Thyroid gland (tissue), 4 donors: Measurements from ENCODE around the gene RYR3.

ENCODE experiments used
- CTCF ChIP-seq, 6 experiments: fragments of 200-600 bp in 3 of 6; fragments of 450-650 bp in 3 of 6; sonication (generic) in 3 of 6; IDR thresholded peaks; one replicate each; pipeline ENCODE4 v1.5.1; 2016 to 2019; ENCODE audit warnings: antibody characterized with exemption in 6 of 6, mild to moderate bottlenecking in 2 of 6, inconsistent platforms in 1 of 6, moderate library complexity in 1 of 6
- POLR2A ChIP-seq, 2 donors: fragments of 450-650 bp; IDR thresholded peaks; one replicate each; pipeline ENCODE4 v1.6.1; 2017; ENCODE audit warnings: antibody characterized with exemption in 2 of 2, mild to moderate bottlenecking in 2 of 2, moderate library complexity in 1 of 2

GRCh38 chr15:33467146-33467815 lies 156.5 kb downstream of the RYR3 start:
- TF ChIP-seq POLR2A (IDR thresholded peaks at IDR 0.05): no peak
- TF ChIP-seq CTCF (IDR thresholded peaks at IDR 0.05): no peak
